GM12892 (cell line): Measurements from ENCODE around the gene DPF3.

Source experiments
- POLR2A ChIP-seq: IDR thresholded peaks from 2 replicates; pipeline ENCODE4 v1.6.1; 2011; ENCODE audit warnings: low read depth, low read length, control low read depth
- POLR2AphosphoS5 ChIP-seq: IDR thresholded peaks from 2 replicates; pipeline ENCODE4 v1.6.1; 2011; ENCODE audit warnings: low read depth, low read length, control low read depth
- TAF1 ChIP-seq: IDR thresholded peaks from 2 replicates; pipeline ENCODE4 v1.6.1; 2011; ENCODE audit warnings: low read depth, mild to moderate bottlenecking, control low read depth, low read length, borderline replicate concordance

DNA sequence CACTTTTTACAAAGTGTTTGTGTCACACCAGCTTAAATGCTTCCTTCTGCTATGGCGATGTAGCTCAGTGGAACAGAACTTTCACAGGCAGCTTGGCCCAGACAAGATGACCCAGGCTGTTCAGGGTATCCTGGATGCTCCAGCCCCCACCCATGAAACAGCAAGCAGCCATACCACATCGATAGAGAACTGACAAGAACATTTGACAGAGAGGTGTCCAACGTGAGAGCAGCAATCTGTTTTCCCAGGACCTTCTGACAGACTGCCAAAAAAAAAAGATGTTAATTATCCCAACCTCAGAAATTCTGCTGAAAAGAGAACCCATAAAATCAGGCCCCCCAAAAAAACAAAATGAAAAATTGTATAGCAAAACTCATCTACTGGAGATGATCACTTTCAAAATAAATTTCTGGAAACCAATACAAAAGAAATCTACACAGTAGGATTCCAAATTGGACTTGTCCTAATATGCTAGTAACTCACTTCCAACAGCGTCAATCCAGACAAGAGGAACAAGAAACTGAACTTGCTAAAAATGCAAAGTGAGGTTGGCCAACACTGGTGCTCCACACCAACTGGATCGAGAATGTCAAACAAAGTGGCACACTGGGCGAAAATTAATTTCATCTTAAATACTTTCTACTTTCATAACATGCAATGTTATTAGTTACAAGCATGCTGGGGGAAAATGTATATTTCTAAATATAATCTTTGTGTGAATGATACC, 118.8 kb downstream of the DPF3 start:
- TF ChIP-seq POLR2A (no peak), POLR2AphosphoS5 (no peak), TAF1 (no peak)
